ENCODE measurements around the gene ABHD4.

DNA sequence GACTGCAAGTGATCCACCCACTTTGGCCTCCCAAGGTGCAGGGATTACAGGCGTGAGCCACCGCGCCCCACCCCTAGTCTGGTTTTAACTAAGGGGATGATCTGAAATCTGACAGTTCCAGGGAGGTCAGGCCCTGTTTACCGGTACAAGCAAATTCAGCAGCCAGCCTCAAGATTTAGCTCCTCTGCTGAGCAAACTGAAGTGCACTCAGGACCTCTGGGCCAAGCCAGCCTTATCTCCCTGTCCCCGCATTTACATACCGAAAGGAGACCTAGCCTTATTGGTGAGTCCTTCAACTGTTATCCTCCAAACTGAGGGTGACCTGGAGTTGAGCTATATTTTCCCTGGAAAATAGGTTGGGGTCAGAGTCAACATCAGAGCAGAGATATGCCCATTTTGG lies 835 bp upstream of the ABHD4 start:
- TF ChIP-seq, protein P1, sequence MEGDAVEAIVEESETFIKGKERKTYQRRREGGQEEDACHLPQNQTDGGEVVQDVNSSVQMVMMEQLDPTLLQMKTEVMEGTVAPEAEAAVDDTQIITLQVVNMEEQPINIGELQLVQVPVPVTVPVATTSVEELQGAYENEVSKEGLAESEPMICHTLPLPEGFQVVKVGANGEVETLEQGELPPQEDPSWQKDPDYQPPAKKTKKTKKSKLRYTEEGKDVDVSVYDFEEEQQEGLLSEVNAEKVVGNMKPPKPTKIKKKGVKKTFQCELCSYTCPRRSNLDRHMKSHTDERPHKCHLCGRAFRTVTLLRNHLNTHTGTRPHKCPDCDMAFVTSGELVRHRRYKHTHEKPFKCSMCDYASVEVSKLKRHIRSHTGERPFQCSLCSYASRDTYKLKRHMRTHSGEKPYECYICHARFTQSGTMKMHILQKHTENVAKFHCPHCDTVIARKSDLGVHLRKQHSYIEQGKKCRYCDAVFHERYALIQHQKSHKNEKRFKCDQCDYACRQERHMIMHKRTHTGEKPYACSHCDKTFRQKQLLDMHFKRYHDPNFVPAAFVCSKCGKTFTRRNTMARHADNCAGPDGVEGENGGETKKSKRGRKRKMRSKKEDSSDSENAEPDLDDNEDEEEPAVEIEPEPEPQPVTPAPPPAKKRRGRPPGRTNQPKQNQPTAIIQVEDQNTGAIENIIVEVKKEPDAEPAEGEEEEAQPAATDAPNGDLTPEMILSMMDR (IDR thresholded peaks at IDR 0.05), result no peak
- TF ChIP-seq EP300 (IDR thresholded peaks at IDR 0.05) (no peak), POLR2A (IDR thresholded peaks at IDR 0.05; ENCODE audit: low read depth) (no peak)
